LNCaP clone FGC (cell line): ENCODE data around the gene BCCIP.
A peak's percentile ranks its signal among the peaks of the same experiment; 100 is the strongest.

Experiments
- DNase-seq: peaks from one replicate; pipeline ENCODE4 v3.0.0-alpha.2; 2011; ENCODE audit warnings: low read depth
- H3K4me3 ChIP-seq: 2 replicates; pipeline ENCODE4 v1.5.1; 2011; ENCODE audit warnings: mild to moderate bottlenecking, low read depth, low read length, control low read depth
- TF ChIP-seq, protein P1 (sequence below): IDR thresholded peaks from 2 replicates; pipeline ENCODE4 v1.5.1; 2012; ENCODE audit warnings: mild to moderate bottlenecking; ENCODE audit not compliant: control insufficient read depth, insufficient read depth; ENCODE audit errors: extremely low read depth

The BCCIP gene

DNA sequence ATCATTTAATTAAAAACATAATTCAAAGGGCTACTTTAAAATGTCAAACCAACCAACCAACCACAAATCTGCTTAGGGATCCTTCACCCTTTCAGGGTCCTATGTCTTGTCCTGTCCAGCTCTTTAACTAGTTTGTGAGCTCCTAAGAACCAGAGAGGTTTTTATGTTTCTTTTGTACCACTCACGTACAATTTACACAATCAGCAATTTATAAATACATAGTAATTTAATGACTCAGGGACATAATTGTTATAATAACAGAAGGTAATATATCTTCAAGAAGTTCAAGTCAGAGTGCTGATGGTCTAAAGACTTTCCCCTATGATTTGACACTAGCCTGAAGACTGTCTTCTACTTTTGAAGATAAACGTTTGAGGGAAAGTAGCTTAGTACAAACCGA is 41.8 kb downstream of the BCCIP start:
- no peak for DNase-seq
- TF ChIP-seq, protein P1, sequence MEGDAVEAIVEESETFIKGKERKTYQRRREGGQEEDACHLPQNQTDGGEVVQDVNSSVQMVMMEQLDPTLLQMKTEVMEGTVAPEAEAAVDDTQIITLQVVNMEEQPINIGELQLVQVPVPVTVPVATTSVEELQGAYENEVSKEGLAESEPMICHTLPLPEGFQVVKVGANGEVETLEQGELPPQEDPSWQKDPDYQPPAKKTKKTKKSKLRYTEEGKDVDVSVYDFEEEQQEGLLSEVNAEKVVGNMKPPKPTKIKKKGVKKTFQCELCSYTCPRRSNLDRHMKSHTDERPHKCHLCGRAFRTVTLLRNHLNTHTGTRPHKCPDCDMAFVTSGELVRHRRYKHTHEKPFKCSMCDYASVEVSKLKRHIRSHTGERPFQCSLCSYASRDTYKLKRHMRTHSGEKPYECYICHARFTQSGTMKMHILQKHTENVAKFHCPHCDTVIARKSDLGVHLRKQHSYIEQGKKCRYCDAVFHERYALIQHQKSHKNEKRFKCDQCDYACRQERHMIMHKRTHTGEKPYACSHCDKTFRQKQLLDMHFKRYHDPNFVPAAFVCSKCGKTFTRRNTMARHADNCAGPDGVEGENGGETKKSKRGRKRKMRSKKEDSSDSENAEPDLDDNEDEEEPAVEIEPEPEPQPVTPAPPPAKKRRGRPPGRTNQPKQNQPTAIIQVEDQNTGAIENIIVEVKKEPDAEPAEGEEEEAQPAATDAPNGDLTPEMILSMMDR, result no peak
- no peak overlapping the region for H3K4me3 ChIP-seq

DNA sequence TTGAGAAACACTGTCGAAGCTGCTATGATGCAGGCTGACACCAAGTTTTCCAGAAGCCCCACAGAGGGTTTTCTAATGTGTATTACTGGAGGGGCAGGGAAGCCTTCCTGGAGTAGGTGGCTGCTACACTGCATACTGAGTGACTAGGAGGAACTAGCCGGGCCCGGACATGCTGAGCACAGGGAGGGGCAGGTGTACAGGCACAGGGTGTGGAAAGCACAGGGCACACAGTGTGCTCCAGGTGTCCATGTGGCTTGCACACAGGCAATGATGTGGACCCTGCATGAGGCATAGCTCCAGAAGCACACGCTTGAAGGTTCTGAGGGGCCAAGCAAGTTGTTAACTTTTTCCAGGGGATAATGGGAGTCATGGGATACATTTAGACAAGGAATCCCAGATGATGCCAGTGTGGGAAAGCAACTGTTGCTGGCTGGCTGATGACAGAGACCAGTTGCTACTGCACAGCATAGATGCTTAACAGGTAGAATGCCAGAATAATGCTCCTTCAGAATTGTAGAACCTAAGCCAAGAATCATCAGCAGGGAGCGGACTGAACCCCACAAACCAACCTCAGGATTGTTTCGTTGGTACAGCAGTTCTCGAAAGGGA is 43.2 kb downstream of the BCCIP start:
- no peak overlapping the region for H3K4me3 ChIP-seq
- TF ChIP-seq, protein P1, result no peak
- no peak for DNase-seq

DNA sequence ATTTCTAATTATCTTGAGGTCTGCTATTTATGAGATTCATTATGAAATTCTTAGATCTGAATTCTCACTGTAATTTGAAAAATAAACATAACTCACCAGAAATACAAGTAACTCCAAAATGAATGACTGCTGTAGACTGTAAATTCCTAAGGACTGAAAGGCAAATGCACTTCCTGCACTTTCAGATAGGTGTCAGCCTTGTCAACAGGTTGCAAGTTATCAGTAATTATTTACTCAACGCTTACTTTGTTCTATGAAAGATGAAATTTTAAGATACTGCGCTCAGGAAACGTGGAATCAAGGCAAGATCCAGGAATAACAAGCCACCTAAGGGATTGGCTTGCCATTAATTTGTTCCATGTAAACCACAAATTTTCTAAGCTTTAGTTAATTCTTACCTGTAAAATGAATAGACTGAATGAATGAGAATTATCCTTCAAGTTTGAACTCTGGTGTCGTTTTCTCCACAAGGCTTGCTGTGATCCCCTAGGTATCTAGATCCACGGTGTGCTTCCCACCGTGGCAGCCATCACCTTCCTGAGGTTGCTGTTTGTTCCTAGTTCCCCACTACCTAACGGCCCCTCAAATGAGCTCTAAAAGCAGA is 45.1 kb downstream of the BCCIP start:
- DNase-seq, result peak; percentile 63
- TF ChIP-seq, protein P1, result peak; percentile 90
- H3K4me3 ChIP-seq, result no peak overlapping the region

GRCh38 chr10:125871338-125871737 is 48.0 kb downstream of the BCCIP start:
- TF ChIP-seq, protein P1, result no peak
- H3K4me3 ChIP-seq, result no peak overlapping the region
- DNase-seq, result no peak

- H3K4me3 ChIP-seq, result no peak overlapping the region
- DNase-seq, result no peak
- TF ChIP-seq, protein P1, result no peak
These were observed 55.9 kb downstream of the BCCIP start for GRCh38 chr10:125878957-125879835.

- TF ChIP-seq, protein P1, result no peak
- DNase-seq, result no peak
- H3K4me3 ChIP-seq, result no peak overlapping the region
These were observed 57.4 kb downstream of the BCCIP start for GRCh38 chr10:125880719-125881118.
